Thyroid gland (tissue), 4 donors: ENCODE results near the gene RASGRP1.

Experiments used
- POLR2A ChIP-seq, 2 donors: fragments of 450-650 bp; IDR thresholded peaks; one replicate each; pipeline ENCODE4 v1.6.1; 2017; ENCODE audit warnings: antibody characterized with exemption in 2 of 2, mild to moderate bottlenecking in 2 of 2, moderate library complexity in 1 of 2
- TF ChIP-seq, protein P1 (sequence below), 6 experiments: fragments of 200-600 bp in 3 of 6; fragments of 450-650 bp in 3 of 6; sonication (generic) in 3 of 6; IDR thresholded peaks; one replicate each; pipeline ENCODE4 v1.5.1; 2016 to 2019; ENCODE audit warnings: antibody characterized with exemption in 6 of 6, mild to moderate bottlenecking in 2 of 6, inconsistent platforms in 1 of 6, moderate library complexity in 1 of 6

DNA sequence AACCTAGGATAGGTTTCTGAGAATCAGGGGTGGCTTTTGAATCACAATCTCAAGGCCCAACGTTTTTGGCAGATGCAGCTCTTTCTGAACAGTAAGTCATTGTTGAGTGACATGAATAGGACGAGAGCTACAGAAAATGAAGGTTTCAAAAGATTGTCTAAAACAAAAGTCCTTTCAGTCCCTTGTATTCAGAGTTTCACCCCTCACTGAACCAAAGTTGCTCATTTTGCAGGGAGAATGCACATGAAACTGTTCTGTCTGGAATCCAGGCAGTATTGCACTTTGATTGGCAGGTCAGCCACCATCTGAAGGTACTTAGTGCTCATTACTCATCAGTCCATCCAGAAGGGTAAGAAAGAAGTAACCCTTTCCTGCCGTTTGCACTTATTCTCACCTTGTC is 24.1 kb upstream of the RASGRP1 start:
- TF ChIP-seq, protein P1, sequence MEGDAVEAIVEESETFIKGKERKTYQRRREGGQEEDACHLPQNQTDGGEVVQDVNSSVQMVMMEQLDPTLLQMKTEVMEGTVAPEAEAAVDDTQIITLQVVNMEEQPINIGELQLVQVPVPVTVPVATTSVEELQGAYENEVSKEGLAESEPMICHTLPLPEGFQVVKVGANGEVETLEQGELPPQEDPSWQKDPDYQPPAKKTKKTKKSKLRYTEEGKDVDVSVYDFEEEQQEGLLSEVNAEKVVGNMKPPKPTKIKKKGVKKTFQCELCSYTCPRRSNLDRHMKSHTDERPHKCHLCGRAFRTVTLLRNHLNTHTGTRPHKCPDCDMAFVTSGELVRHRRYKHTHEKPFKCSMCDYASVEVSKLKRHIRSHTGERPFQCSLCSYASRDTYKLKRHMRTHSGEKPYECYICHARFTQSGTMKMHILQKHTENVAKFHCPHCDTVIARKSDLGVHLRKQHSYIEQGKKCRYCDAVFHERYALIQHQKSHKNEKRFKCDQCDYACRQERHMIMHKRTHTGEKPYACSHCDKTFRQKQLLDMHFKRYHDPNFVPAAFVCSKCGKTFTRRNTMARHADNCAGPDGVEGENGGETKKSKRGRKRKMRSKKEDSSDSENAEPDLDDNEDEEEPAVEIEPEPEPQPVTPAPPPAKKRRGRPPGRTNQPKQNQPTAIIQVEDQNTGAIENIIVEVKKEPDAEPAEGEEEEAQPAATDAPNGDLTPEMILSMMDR (IDR thresholded peaks at IDR 0.05): no peak
- no peak for TF ChIP-seq POLR2A (IDR thresholded peaks at IDR 0.05)
